ENCODE data around the gene ZNF423.

ZNF423 gene

DNA sequence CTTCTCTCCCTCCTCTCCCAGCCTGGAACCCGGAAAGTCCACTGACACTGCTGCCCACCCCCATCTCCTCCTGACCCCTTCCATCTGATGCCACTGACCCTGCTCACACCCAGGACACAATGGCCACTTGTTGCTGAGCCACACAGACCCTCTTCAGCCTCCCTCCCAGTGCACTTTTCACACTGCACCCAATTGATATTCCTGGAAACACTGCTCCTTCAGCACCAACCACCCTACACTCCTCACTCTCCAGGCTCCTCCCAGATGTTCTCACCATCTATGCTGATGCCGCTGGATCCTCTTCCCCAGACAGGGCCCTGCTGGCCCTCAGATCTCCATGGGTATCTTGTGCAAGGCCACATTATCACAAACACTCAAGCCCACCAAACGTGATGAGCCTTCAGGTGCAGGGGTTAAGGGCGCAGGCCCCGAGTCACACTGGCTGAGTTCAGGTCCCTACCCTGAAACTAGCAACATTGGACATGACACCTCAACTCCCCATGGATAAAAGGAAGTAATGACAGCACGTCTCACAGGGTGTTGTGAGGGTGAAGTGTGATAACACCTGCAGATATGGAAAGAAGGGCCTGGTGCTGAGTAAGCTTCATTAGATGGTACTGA lies 238.1 kb downstream of the ZNF423 start:
- no peak for DNase-seq

DNA sequence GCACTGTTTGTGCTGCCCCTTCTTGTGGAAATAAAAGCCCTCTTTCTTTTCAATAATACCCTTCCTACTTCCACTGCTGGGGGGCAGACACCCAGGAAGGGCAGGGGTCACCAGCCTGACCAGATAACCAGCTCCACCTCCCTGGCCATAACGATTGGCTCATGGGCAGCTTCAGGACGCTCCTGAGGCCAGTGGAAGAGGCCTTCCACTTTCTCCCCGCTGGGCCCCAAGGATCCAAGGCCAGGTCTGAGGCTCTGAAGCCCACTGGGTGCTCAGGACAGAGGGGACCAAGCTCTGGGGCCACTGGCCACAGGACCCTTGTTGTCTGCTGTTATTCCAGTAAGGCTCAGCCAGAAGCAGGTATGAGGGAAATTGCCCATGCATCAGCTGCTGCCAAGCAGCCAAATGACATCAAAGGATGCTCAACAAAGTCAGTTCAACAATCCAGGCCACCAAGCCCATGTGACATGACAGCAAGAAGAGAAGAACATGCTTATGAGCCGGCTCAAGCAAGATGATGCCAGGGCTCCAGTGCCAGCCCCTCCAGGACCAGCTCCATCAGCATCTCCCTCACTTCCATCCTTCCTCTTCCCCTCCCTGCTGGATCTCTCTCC lies 238.8 kb downstream of the ZNF423 start:
- DNase-seq = no peak

- no peak for DNase-seq
Observed at GRCh38 chr16:49615576-49615975, 240.3 kb downstream of the ZNF423 start.

DNA sequence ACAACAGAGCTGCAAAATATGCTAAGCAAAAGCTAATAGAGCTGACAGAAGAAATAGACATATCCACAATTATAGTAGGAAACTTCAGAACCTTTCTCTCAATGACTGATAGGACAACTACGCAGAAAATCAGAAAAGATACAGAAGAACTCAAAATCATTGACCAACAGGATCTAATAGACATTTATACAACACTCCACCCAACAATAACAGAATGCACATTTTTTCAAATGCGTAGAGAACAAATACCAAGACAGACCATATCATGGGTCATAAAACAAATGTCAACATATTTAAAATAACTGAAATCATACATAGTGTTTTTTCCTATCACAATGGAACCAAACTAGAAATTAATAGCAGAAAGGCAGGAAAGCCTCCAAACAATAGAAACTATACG lies 244.9 kb downstream of the ZNF423 start:
- no peak for DNase-seq

DNA sequence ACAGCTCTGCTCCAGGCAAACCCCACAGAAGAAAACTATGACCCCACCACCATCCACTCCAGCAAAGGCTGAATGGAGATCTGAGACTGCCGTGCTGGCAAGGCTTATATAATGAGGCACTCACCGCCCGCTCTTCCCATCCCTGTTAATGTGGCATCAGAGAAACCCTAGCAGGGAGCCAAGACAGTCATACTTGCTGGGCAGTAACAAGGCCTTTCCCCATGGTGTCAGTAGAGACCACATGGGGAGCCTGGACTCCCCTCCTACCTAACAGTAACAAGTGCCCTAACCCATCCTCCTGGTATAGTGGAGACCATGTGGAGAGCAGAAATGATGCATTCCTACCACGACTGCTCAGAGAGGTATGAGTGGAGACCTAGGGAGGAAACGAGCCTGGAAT lies 247.1 kb downstream of the ZNF423 start:
- peak; percentile 62 for DNase-seq

- peak; percentile 26 for DNase-seq
Observed at GRCh38 chr16:49608098-49608497, 247.8 kb downstream of the ZNF423 start.

DNA sequence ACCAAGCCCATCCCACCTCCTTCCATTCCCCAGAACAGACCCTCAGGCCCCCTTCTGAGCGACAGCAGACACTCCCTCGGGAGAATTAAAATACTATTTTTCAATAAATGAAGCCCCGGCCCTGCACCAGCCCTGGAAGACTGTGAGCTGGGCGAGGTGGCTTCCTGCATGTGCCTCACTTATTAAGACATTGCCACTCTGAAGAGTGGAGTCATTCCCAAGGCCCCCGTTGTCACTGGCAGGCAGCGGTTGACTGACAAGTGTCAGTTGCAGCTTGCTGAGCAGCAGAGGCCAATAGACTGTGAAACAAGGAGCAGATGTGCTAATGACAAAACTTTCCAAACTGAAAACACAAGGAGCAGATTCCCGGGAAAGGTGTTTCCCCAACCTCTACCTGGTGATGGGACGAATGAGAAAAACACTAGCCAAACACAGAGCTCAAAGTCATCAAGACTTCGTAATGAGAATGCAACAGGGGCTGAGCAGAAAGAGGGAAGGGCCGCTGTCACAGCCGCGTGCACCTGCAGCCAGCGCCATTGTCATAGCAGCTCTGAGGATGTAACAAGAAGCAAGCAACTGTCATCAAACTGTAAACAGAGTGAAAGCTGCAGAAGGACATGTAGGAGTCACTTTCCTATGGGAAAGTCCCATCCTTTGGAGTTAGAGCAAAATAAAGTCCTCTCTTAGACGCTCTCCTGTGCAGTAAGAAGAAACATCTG lies 250.2 kb downstream of the ZNF423 start:
- DNase-seq = no peak

- DNase-seq = no peak
Observed at GRCh38 chr16:49604602-49605001, 251.3 kb downstream of the ZNF423 start.

GRCh38 chr16:49603956-49604355 lies 252.0 kb downstream of the ZNF423 start:
- DNase-seq = no peak

DNA sequence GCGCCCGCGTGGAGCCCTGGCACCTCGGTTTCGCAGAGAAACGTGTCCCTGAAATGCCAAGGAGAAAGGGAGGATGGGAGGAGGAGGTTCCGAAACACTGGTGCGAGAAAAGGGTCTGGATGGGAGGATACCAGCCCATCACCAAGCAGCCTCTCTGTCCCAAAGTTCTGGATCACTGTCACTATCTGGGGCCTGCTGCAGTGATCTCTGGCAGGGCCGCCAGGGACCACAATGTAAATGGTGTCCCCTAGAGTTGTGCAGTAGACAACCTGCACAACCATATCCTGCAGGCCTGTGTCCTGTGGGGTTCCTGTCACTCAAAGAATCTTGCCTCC lies 253.0 kb downstream of the ZNF423 start:
- no peak for DNase-seq

DNA sequence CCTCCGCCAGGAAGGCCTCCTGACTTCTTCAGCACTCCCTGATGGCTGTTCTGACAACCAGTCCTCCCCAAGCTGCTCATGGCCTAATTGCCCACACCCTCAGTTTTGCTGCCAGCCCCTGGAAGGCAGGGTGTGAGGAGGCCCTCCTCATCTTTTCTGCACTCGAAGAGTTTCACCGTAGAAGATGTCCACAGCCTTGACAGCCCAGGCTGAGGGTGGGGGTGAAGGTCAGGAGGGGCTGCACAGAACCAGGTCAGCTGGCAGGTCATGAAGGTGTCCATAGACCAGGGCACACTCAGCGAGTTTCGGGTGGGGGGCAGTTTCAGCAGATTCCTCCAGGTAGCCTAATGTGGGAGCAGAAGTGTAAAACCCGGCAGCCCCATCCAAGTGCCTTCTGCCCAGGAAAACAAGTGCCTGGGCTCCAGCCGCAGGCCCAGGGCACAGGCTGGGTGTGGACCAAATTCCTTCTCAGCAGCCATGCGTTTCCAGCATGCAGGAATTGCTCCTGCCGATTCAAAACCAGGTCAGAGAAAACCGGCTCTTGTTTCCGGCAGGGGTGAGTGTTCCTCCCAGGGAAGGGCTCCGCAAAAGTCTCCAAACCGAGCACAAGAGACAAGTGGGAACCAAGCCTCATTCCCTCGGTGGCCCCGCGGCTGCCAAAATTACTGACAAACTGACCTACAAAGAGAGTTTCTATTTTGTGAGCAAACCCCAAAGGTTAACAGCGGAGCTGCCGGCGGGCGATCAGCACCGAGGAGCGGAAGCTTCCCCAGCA lies 253.5 kb downstream of the ZNF423 start:
- no peak for DNase-seq

GRCh38 chr16:49601576-49601975 lies 254.3 kb downstream of the ZNF423 start:
- DNase-seq = no peak

GRCh38 chr16:49600976-49601375 lies 254.9 kb downstream of the ZNF423 start:
- DNase-seq = no peak

DNA sequence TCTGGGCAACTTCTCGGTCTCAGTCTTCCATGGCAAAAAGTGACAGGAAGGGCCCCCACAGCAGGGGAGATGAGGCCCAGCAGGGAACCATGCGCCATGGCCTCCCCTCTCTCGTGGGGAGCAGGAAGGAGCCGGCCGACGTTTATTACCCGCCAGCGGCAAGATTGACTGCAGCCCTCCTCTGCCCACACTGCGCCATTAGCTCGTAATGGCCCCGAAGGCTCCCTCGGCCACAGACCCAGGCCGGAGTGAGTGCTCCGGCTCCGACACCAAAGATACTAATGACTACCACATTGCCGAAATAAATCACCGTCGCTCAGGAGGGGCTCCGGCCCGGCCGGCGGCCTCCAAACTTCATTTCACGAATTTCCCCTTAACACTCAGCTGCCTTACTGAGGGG lies 255.4 kb downstream of the ZNF423 start:
- no peak for DNase-seq

- DNase-seq = no peak
Observed at GRCh38 chr16:49599704-49600103, 256.2 kb downstream of the ZNF423 start.

GRCh38 chr16:49599281-49599680 lies 256.6 kb downstream of the ZNF423 start:
- DNase-seq = no peak

DNA sequence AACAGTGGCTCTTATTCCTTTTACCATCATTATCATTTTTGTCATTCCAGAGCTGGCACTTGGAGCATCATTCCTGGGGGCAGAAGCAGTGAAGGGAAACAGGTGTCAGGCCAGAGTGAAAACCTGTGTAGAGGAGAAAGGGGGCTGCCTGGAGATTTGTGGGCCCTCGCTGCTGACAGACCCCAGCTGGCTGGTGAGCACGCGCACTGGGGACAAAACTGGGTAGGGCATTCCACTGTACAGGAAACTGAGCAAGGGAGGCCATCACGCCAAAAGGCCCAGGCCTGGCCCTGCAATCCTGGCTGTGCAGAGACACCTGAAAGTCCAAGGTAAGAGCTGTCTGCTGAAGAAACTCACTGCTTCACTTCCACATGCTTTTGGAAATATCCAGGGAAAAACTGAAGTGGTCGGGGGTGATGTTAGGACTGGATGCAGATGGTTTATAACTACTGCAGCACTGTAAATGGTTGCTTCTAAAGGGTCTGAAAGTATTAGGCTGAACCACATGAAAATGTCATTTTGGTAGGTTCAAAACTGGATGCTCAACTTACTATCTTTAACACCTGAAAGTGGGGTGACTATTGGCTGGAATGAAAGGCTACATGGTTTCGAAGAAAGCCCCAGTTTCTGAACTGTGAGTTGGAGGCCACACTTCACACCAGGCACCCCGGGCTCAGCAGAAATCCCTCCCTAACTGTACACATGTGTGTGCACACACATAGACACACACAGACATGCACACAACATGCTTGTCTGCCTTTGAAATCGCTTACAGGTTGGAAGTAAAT lies 257.3 kb downstream of the ZNF423 start:
- no peak for DNase-seq

- DNase-seq = no peak
Observed at GRCh38 chr16:49597796-49598195, 258.1 kb downstream of the ZNF423 start.

- DNase-seq = peak; percentile 11
Observed at GRCh38 chr16:49596648-49597291, 259.1 kb downstream of the ZNF423 start.

GRCh38 chr16:49596068-49596467 lies 259.8 kb downstream of the ZNF423 start:
- peak; percentile 39 for DNase-seq

DNA sequence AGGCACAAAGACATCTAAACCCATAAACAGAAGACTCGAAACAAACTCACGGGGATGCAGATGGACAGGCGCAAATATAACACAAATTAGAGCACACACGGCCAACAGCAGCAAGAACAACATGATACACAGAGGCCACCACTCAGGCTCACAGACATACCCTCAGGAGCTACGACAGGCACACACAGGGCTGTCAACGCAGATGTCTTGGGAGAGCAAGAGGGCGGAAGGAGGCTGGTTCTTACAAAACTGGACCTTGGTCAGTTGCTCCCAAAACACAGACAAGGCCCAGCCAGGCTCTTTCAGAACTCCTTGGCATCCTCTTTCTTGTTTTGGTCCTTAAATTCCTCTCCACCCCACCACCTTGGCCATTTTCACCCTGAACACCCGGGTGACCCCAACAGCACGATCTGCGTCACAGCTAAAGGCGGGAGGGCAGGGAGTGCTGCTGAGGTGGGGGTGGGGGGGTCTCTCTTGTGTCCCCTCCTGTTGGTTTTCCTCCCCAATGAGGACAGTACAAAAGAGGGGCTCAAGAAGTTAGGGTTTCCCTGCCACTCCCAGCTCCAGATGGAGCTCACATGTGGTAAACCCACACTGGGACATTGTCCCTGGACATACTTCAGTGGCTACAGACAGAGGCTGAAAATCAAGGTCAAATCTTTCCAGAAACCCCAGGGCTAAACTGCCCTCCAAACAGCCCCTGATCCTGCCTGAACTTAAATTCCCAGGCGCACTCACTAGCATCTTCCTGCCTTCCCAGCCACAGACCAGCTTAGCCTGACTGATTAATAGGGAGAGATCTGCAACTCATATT lies 261.0 kb downstream of the ZNF423 start:
- no peak for DNase-seq
